KG1 (cell line): ENCODE data around the gene LRRC23.
"Not testable (repeated sequence)": the region's sequence is repeated elsewhere in the genome, so short reads cannot be mapped to it uniquely, and the experiment has no call there.

Experiments
- DNase-seq: peaks from one replicate; lab custom pipeline; 2025; lab: John Stamatoyannopoulos, UW

LRRC23 gene

GRCh38 chr12:6872073-6873048, 32.3 kb upstream of the LRRC23 start:
- peak; percentile 49 for DNase-seq

GRCh38 chr12:6873094-6874014, 31.3 kb upstream of the LRRC23 start, which contains the start of gene SPSB2:
Gene SPSB2 (minus strand): TSS chr12:6873303. CDS start chr12:6872901, 402 bp downstream.
- peak; percentile 93 for DNase-seq

- not testable (repeated sequence) for DNase-seq
These were observed 30.6 kb upstream of the LRRC23 start for GRCh38 chr12:6874015-6874368.

GRCh38 chr12:6879824-6880223, 24.8 kb upstream of the LRRC23 start:
- not testable (repeated sequence) for DNase-seq

GRCh38 chr12:6883252-6883651, 21.4 kb upstream of the LRRC23 start:
- DNase-seq, result no peak

- DNase-seq, result no peak
These were observed 20.9 kb upstream of the LRRC23 start for GRCh38 chr12:6883683-6884082.

GRCh38 chr12:6884539-6884938, 20.1 kb upstream of the LRRC23 start:
- no peak for DNase-seq

GRCh38 chr12:6886206-6886999, 18.2 kb upstream of the LRRC23 start:
- not testable (repeated sequence) for DNase-seq

- no peak for DNase-seq
These were observed 17.2 kb upstream of the LRRC23 start for GRCh38 chr12:6887460-6887859.

- no peak for DNase-seq
These were observed 16.3 kb upstream of the LRRC23 start for GRCh38 chr12:6888360-6888759.

- DNase-seq, result not testable (repeated sequence)
These were observed 15.8 kb upstream of the LRRC23 start for GRCh38 chr12:6888794-6889193.

- not testable (repeated sequence) for DNase-seq
These were observed 14.6 kb upstream of the LRRC23 start for GRCh38 chr12:6889775-6890573.

GRCh38 chr12:6890789-6891645, 13.6 kb upstream of the LRRC23 start:
- peak; percentile 93 for DNase-seq

- DNase-seq, result no peak
These were observed 13.0 kb upstream of the LRRC23 start for GRCh38 chr12:6891646-6892001.

GRCh38 chr12:6892683-6893082, 11.9 kb upstream of the LRRC23 start:
- not testable (repeated sequence) for DNase-seq

- DNase-seq, result no peak
These were observed 10.3 kb upstream of the LRRC23 start for GRCh38 chr12:6894321-6894720.

- DNase-seq, result no peak
These were observed 7.7 kb upstream of the LRRC23 start for GRCh38 chr12:6896846-6897435.

- no peak for DNase-seq
These were observed 5.2 kb upstream of the LRRC23 start for GRCh38 chr12:6899427-6899826.

- no peak for DNase-seq
These were observed 4.6 kb upstream of the LRRC23 start for GRCh38 chr12:6899837-6900519.
